ENCODE measurements around the gene CRISP1. TPM values are rescaled to one million over a fixed set of nuclear protein-coding genes. Genes with fewer than 3 reads are reported as not detected.

The CRISP1 gene
- total and polyA plus RNA-seq, 9 of the 15 experiments (the other 6 are each of a cell fraction or from before 2014, with no cell fraction given), result not detected

DNA sequence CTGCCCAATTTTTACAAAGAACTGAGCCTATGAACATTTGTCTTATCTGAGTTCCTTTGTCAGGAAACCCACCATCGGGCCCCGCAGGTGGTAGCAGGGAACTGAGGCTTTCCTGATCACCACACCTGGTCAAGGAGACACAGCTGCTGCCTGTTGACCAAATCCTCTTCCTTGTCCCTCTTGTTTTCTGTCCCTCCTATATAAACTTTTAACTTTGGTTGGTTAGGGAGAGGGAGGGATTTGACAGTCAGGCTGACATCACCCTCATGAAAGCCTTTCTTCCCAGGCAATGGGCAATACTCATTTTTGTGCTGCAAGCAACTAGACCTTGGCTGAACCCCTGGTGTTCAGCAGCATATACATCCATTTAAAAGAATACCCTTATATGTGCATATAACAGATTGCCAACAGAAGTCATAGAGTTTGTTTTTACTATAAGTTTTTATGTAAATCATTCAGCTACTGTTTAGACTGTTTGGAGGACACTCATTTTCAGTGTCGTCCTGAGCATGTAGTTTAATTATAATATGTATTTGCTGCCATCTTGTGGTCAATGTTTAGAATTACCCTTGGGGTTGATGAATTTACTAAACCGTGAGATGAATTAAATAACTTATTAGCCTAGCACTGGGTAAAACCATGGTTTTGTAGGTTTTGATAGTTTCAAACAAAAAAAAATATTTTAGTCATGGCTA, 17.0 kb downstream of the CRISP1 start:
- ChIA-PET POLR2A (interaction anchor here (1.0 kb wide), 1 partner anchor 213 kb away, joined by 3 read pairs; no protein-coding TSS in a partner anchor), CTCF (ENCODE audit: low intra/inter-chr PET ratio) (interaction anchor here (0.7 to 2.4 kb wide), 4 partner anchors 182 to 317 kb away, joined by 3 to 42 read pairs (median 4); no protein-coding TSS in a partner anchor)
- BruUV-seq (replicated peaks), result no TSS peak
- H3K9me3 ChIP-seq (replicated peaks; ENCODE audit: control insufficient read depth, insufficient read depth, low read depth, low read length), result peaks cover 7% of the 10 kb centered on the region
- in situ Hi-C loops (cut with MboI) (loop anchor here (10.0 kb wide), 1 partner anchor 315 kb away; no protein-coding TSS in a partner anchor), intact Hi-C loops (cut with micrococcal nuclease) (loop anchor here (1.0 to 5.0 kb wide), 5 partner anchors 117 to 317 kb away; no protein-coding TSS in a partner anchor)
- H3K9me1 ChIP-seq (ENCODE audit: control insufficient read depth, insufficient read depth, low read length), result no peaks in the 10 kb centered on the region
- H3K4me1 ChIP-seq (replicated peaks in 1 of 2; ENCODE audit: control insufficient read depth in 2 of 2, insufficient read depth in 2 of 2, low read length in 2 of 2), result peaks cover 0 to 7% of the 10 kb centered on the region in 2 experiments; a peak in 1 of 5 replicates
- H2AFZ ChIP-seq (ENCODE audit: low read depth, low read length), result peak overlapping the region; percentile 64
- ATAC-seq (peak; percentile 85), FAIRE-seq (peak; percentile 60), DNase-seq (ENCODE audit: extremely low read depth in 1 of 4, low spot score in 3 of 4) (peak; percentile 60 to 76 (median 66))
- H3K79me2 ChIP-seq (ENCODE audit: control insufficient read depth, insufficient read depth, low read length), result no peaks in the 10 kb centered on the region
- no peak overlapping the region for H3K27ac ChIP-seq (ENCODE audit: extremely low read depth, low read depth, low read length)
- H3K4me3 ChIP-seq, result no peak overlapping the region
- no peaks in the 10 kb centered on the region for H3K36me3 ChIP-seq (ENCODE audit: control insufficient read depth, insufficient read depth, low read length)
- H3K4me2 ChIP-seq (ENCODE audit: insufficient read depth, low read length), result no peak overlapping the region
- H4K20me1 ChIP-seq (replicated peaks; ENCODE audit: control insufficient read depth, insufficient read depth, low read length), result no peaks in the 10 kb centered on the region
- WGBS (ENCODE audit: insufficient coverage, low coverage, missing lambda C conversion rate), result 32% methylated on average over 4 of the region's 4 CpGs
- H3K9ac ChIP-seq (ENCODE audit: insufficient read depth in 1 of 2, low read depth in 2 of 2, low read length in 2 of 2), result no peak overlapping the region
- H3K27me3 ChIP-seq (ENCODE audit: control insufficient read depth in 2 of 2, insufficient read depth in 2 of 2, low read length in 2 of 2), result no peaks in the 10 kb centered on the region
- TF ChIP-seq SOX6 (IDR thresholded peaks at IDR 0.05) (no peak), FOXK1 (CRISPR knock-in tag; IDR thresholded peaks at IDR 0.05; ENCODE audit: borderline replicate concordance) (0 out of 2 replicates have a peak, but pooled peaks have one; percentile 34), KDM2B (CRISPR knock-in tag; IDR thresholded peaks at IDR 0.05) (no peak), ZNF436 (CRISPR knock-in tag; IDR thresholded peaks at IDR 0.05) (no peak), SRSF7 (optimal IDR thresholded peaks at IDR 0.05; ENCODE audit: low read depth, low read length) (no peak), ZKSCAN1 (IDR thresholded peaks at IDR 0.05; ENCODE audit: low read depth, low read length) (no peak), WHSC1 (IDR thresholded peaks at IDR 0.05; ENCODE audit: low read length) (no peak), CBX5 (IDR thresholded peaks at IDR 0.05; ENCODE audit: borderline replicate concordance, low read depth) (peak; percentile 65), CHD1 (IDR thresholded peaks at IDR 0.05; ENCODE audit: low read length) (no peak), BRF1 (IDR thresholded peaks at IDR 0.05; ENCODE audit: borderline replicate concordance, extremely low read depth, insufficient read length) (no peak)
- TF ChIP-seq, protein P1, sequence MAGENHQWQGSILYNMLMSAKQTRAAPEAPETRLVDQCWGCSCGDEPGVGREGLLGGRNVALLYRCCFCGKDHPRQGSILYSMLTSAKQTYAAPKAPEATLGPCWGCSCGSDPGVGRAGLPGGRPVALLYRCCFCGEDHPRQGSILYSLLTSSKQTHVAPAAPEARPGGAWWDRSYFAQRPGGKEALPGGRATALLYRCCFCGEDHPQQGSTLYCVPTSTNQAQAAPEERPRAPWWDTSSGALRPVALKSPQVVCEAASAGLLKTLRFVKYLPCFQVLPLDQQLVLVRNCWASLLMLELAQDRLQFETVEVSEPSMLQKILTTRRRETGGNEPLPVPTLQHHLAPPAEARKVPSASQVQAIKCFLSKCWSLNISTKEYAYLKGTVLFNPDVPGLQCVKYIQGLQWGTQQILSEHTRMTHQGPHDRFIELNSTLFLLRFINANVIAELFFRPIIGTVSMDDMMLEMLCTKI (IDR thresholded peaks at IDR 0.05; ENCODE audit: partially characterized antibody), result no peak
- TF ChIP-seq, protein P2, sequence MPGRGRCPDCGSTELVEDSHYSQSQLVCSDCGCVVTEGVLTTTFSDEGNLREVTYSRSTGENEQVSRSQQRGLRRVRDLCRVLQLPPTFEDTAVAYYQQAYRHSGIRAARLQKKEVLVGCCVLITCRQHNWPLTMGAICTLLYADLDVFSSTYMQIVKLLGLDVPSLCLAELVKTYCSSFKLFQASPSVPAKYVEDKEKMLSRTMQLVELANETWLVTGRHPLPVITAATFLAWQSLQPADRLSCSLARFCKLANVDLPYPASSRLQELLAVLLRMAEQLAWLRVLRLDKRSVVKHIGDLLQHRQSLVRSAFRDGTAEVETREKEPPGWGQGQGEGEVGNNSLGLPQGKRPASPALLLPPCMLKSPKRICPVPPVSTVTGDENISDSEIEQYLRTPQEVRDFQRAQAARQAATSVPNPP (IDR thresholded peaks at IDR 0.05; ENCODE audit: borderline replicate concordance, insufficient read depth, insufficient read length), result no peak
- TF ChIP-seq, protein P3, sequence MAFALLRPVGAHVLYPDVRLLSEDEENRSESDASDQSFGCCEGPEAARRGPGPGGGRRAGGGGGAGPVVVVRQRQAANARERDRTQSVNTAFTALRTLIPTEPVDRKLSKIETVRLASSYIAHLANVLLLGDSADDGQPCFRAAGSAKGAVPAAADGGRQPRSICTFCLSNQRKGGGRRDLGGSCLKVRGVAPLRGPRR (CRISPR knock-in tag; IDR thresholded peaks at IDR 0.05), result no peak
- TF ChIP-seq, protein P4, sequence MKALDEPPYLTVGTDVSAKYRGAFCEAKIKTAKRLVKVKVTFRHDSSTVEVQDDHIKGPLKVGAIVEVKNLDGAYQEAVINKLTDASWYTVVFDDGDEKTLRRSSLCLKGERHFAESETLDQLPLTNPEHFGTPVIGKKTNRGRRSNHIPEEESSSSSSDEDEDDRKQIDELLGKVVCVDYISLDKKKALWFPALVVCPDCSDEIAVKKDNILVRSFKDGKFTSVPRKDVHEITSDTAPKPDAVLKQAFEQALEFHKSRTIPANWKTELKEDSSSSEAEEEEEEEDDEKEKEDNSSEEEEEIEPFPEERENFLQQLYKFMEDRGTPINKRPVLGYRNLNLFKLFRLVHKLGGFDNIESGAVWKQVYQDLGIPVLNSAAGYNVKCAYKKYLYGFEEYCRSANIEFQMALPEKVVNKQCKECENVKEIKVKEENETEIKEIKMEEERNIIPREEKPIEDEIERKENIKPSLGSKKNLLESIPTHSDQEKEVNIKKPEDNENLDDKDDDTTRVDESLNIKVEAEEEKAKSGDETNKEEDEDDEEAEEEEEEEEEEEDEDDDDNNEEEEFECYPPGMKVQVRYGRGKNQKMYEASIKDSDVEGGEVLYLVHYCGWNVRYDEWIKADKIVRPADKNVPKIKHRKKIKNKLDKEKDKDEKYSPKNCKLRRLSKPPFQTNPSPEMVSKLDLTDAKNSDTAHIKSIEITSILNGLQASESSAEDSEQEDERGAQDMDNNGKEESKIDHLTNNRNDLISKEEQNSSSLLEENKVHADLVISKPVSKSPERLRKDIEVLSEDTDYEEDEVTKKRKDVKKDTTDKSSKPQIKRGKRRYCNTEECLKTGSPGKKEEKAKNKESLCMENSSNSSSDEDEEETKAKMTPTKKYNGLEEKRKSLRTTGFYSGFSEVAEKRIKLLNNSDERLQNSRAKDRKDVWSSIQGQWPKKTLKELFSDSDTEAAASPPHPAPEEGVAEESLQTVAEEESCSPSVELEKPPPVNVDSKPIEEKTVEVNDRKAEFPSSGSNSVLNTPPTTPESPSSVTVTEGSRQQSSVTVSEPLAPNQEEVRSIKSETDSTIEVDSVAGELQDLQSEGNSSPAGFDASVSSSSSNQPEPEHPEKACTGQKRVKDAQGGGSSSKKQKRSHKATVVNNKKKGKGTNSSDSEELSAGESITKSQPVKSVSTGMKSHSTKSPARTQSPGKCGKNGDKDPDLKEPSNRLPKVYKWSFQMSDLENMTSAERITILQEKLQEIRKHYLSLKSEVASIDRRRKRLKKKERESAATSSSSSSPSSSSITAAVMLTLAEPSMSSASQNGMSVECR (CRISPR knock-in tag; IDR thresholded peaks at IDR 0.05), result no peak

Data from K562 (cell line).